Measurements from ENCODE around the gene PRSS22.
A peak's percentile ranks its signal among the peaks of the same experiment; 100 is the strongest.

The PRSS22 gene

GRCh38 chr16:2852731-2853507 lies 5.1 kb downstream of the PRSS22 start:
- no peak for DNase-seq (ENCODE audit: low spot score)

- DNase-seq (ENCODE audit: low spot score), result no peak
Observed at GRCh38 chr16:2852003-2852730, 5.8 kb downstream of the PRSS22 start.

- no peak for DNase-seq (ENCODE audit: low spot score)
Observed at GRCh38 chr16:2848933-2849725, 8.8 kb downstream of the PRSS22 start.

- peak; percentile 72 for DNase-seq (ENCODE audit: low spot score)
Observed at GRCh38 chr16:2846511-2847310, 11.3 kb downstream of the PRSS22 start.

GRCh38 chr16:2845116-2845515 lies 12.9 kb downstream of the PRSS22 start:
- DNase-seq (ENCODE audit: low spot score), result no peak

DNA sequence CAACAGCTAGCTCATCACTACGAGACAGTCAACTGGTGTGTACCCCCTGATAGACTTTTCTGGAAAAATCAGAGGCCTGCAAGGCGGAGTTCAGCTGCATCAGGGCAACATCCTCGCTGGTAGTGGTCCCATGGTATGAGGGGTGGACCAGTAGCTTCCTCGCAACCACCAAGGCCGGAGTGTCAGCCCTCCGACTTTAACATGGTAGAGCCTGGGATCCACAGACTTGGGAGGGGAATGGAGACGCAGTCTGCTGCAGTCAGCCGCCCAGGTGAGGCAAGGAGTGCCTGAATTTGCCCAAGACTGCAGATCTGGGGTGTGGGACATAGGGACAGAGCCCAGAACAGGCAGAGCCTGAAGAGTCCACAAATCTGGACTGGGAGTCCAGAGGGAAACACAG lies 14.4 kb downstream of the PRSS22 start:
- DNase-seq (ENCODE audit: low spot score), result no peak

GRCh38 chr16:2842340-2843000 lies 15.5 kb downstream of the PRSS22 start:
- peak; percentile 91 for DNase-seq (ENCODE audit: low spot score)

GRCh38 chr16:2841606-2842339 lies 16.2 kb downstream of the PRSS22 start:
- DNase-seq (ENCODE audit: low spot score), result no peak

GRCh38 chr16:2840914-2841313 lies 17.1 kb downstream of the PRSS22 start:
- no peak for DNase-seq (ENCODE audit: low spot score)

DNA sequence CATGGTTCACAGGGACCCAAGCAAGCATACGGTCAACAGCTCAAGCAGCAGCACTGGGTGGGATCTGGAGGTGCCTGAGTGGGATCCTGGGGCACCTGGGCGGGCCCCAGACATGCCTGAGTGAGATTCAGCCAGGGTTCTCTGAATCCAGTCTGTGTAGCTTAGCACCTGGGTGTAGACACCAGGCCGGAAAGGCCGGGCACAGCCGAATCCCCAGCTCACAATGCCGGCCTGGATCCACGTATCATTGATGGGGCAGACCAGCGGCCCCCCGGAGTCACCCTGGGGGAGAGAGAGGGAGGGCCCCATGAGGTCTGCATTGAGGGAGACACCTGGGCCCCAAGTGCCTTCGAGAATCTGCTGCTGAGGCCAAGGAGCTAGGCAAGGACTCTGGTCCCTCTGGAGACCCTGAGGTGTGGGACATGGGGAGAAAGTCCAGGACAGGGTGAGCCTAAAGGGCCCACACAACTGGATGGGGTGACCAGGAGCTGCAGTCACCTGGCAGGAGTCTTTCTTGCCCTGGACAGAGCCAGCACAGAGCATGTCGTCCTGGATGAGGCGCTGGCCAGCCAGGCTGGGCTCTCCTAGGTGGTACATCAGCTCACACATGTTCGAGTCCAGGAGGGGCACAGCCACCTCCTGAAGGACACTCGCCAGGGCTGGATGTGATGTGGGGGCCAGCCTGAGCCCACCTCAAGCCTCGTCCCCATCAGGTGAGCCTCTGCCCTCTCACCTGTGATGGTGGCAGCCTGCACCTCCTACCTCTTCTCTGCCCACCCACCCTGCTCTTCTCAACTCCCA lies 18.1 kb downstream of the PRSS22 start:
- no peak for DNase-seq (ENCODE audit: low spot score)

- peak; percentile 88 for DNase-seq (ENCODE audit: low spot score)
Observed at GRCh38 chr16:2838928-2839327, 19.0 kb downstream of the PRSS22 start.

- no peak for DNase-seq (ENCODE audit: low spot score)
Observed at GRCh38 chr16:2836646-2837508, 21.1 kb downstream of the PRSS22 start.

DNA sequence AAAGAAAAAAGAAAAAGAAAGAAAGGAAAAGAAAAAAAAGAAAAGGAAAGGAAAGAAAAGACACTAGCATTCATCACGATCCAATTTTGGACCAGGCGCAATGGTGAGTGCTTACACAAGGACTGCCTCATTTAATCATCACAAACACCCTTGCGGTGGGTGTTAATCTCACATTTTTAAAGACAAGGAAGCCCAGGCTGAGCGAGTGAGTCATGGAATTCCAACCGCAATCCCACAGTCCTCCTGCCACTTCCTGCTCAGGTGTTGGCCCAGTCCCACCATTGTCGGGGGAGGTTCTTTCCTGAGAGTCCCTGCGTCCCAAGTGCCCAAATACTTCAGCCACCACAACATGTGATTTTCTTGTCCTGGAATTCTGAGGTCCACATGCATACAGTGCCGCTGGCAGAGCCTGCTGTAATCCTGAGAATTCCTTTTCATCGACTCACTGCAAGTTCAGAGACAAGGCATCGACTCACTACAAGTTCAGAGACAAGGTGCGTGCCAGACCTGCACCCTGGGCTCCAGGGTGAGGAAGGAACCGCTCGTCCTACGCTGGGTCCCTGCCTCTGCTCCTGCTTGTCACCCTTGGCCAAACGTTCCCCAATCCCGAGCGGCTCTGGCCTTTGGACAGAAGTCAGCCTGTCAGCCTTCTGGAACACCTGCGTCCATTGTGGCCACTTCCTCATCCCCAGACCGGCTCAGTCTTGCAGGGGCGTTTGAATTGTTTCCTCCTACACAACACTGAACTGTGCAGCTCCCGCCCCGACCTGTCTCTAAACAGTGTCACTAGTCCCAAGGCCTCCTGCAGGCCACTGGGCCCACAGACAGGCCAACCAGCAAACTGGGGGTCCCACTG lies 22.1 kb downstream of the PRSS22 start:
- DNase-seq (ENCODE audit: low spot score), result peak; percentile 93

DNA sequence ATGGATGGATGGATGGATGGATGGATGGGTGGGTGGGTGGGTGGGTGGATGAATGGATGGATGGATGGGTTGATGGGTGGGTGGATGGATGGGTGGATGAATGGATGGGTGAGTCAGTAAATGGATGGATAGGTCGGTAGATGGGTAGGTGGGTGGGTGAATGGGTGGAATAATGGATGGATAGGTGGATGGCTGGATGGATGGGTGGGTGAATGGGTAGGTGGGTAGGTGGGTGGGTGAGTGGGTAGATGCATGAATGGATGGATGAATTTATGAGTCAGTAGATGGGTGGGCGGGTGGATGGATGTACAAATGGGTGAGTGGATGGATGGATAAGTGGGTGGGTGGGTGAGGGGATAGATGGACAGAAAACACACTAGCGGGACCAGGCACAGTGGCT lies 23.0 kb downstream of the PRSS22 start:
- DNase-seq (ENCODE audit: low spot score), result no peak

- DNase-seq (ENCODE audit: low spot score), result no peak
Observed at GRCh38 chr16:2833776-2834175, 24.2 kb downstream of the PRSS22 start.

GRCh38 chr16:2831203-2831602 lies 26.8 kb downstream of the PRSS22 start:
- DNase-seq (ENCODE audit: low spot score), result no peak

DNA sequence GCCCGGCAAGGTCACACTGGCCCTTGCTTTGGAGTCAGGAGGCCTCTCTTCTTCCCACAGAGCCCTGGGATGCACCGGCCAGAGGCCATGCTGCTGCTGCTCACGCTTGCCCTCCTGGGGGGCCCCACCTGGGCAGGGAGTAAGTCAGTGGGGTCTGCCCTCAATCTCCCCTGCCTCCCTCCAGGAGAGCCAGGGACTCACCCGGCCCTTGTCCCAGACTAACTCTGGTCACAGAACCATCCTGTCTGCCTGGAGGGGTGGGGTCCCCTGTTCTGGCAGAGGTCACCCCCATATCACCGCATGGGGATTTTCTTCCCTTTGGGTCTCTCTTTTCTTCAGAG lies 27.6 kb downstream of the PRSS22 start:
- no peak for DNase-seq (ENCODE audit: low spot score)

All from kidney capillary endothelial cell (primary cell).